ENCODE results near the gene ZAP70.
"Not testable (repeated sequence)": the region's sequence is repeated elsewhere in the genome, so short reads cannot be mapped to it uniquely, and the experiment has no call there.

Gene ZAP70

GRCh38 chr2:97707362-97708047 lies 5.9 kb upstream of the ZAP70 start:
- TF ChIP-seq CTCF (conservative IDR thresholded peaks at IDR 0.05) = no peak
- H3K27ac ChIP-seq = no peak overlapping the region

- TF ChIP-seq CTCF (conservative IDR thresholded peaks at IDR 0.05) = no peak
- H3K27ac ChIP-seq = no peak overlapping the region
Observed at GRCh38 chr2:97708048-97708380, 5.4 kb upstream of the ZAP70 start.

GRCh38 chr2:97708608-97709007 lies 4.8 kb upstream of the ZAP70 start:
- no peak overlapping the region for H3K27ac ChIP-seq
- no peak for TF ChIP-seq CTCF (conservative IDR thresholded peaks at IDR 0.05)

GRCh38 chr2:97711394-97711711 lies 2.0 kb upstream of the ZAP70 start:
- no peak for TF ChIP-seq CTCF (conservative IDR thresholded peaks at IDR 0.05)
- H3K27ac ChIP-seq = no peak overlapping the region

- not testable (repeated sequence) for H3K27ac ChIP-seq
Observed at GRCh38 chr2:97712175-97712574, 1.2 kb upstream of the ZAP70 start.

GRCh38 chr2:97712693-97713295 lies 582 bp upstream of the ZAP70 start:
- TF ChIP-seq CTCF (conservative IDR thresholded peaks at IDR 0.05) = no peak
- H3K27ac ChIP-seq = no peak overlapping the region

GRCh38 chr2:97714084-97714949 lies 941 bp downstream of the ZAP70 start:
- TF ChIP-seq CTCF (conservative IDR thresholded peaks at IDR 0.05) = no peak
- H3K27ac ChIP-seq = no peak overlapping the region

Data from VCaP (cell line).